C1 segment of cervical spinal cord (tissue), 14 donors: Measurements from ENCODE around the gene ADCY6.

Experiments
- DNase-seq, 14 donors: peaks; one replicate each; lab custom pipeline; 2025; lab: John Stamatoyannopoulos, UW

Gene ADCY6

DNA sequence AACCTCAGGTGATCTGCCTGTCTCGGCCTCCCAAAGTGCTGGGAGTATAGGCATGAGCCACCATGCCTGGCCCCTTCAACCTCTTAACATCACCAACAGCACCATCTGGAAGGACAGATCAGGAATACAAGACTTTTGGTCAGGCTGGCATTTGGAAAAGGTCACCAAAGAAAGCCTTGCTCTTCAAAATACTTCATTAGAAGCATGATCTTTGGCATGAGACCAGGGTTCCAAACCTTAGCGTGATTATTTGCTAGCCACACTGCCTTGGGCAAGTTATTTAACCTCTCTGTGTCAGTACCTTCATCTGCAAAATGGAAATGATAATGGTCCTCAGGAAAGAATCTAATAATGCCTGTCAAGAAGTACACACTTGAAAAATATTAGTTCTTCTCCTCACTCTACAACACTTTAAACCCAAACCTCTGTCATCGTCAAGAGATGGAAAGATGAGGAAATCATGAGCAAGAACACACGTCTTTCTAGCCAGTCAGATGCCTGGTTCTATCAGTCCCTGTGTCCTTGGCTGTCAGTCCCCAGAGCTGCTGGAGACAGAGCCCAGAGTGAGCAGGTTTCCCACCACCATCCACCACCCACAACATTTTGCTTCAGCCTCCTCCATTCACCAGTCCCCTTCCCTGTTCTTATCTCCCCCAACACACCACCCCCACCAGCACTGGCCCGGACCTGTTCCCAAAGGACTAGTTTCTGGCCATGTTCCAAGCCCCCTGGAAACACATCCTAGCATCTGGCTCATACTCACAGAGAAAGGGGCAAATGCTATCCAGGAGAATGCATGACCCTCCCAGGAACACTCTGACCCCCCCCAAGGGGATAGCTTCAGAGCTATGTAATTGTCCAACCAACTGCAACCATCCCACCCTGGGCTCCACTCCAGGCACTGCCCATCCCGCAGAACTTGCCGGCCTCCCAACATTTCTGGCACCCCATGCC, 2.0 kb downstream of the ADCY6 start:
- DNase-seq: no peak

DNA sequence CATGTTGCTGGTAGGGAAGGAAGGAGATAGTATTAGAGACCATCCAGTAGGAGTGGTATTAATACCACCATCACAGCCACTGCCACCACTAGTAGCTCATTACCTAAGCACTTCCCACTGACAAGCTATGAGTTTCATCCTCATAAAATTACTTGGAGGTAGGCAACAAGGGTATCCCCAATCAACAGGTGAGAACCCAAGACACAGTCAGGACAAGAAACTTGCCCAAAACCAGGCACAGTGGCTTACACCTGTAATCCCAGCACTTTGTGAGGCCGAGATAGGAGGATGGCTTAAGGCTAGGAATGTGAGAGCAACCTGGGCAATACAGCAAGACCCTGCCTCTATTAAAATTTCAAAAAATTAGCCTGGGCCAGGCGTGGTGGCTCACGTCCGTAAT, 5.5 kb downstream of the ADCY6 start:
- DNase-seq: no peak

GRCh38 chr12:48782457-48783395, 6.2 kb downstream of the ADCY6 start:
- no peak for DNase-seq

DNA sequence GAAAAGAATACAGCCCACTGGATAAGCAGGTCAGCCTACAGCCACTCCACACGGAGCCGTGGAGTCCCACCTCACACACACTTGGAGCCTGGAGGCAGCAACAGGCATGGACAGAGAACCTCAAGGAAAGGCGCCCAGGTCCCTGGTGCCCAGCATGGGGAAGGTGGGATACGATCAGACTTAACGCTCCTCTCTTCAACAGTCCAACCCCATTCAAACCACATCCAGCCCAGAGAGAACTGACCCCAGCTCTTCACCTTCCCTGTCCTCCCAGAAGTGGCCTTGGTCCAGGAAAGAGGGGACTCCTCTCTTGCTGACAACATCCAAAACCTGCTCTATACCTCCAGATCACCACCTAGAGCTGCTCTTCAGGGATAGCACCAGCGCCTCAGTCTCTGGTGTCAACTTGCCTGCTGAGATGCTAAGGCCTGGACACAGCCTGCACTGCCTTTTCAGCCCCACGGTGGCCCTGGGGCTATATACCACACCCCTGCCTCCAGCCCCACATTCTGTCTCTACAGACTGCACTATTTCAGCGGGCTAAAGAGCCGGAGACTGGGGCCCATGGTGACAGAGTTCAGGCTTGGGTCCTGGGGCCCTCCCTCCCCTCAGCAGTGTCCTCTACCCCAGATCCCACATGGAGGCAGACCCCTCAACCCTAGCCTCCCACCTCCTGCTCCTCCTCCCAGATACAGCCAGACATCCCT, 7.0 kb downstream of the ADCY6 start:
- no peak for DNase-seq

GRCh38 chr12:48780381-48781025, 8.4 kb downstream of the ADCY6 start:
- no peak for DNase-seq

DNA sequence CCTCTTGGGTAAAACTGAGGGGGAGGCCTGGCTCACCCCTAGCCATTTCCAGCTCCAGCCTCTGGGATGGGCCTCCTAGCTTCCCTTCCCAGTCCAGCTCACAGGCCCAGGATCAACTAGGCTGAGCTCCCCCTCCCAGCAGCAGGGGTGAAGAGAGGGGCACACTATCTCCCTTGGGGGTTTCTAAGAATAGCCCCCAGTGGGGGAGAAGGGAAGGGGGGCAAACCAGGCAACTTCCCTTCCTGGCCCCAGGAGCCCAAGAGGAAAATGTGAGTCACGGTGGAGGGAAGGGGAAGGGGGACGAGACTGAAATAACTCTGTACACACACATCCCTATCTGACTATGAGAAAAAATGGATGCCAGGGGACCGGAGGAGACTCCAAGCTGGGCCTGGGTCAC, 9.0 kb downstream of the ADCY6 start:
- no peak for DNase-seq

- no peak for DNase-seq
Measured at GRCh38 chr12:48777501-48778400, 11.1 kb downstream of the ADCY6 start.

- DNase-seq: no peak
Measured at GRCh38 chr12:48776956-48777355, 11.9 kb downstream of the ADCY6 start.

DNA sequence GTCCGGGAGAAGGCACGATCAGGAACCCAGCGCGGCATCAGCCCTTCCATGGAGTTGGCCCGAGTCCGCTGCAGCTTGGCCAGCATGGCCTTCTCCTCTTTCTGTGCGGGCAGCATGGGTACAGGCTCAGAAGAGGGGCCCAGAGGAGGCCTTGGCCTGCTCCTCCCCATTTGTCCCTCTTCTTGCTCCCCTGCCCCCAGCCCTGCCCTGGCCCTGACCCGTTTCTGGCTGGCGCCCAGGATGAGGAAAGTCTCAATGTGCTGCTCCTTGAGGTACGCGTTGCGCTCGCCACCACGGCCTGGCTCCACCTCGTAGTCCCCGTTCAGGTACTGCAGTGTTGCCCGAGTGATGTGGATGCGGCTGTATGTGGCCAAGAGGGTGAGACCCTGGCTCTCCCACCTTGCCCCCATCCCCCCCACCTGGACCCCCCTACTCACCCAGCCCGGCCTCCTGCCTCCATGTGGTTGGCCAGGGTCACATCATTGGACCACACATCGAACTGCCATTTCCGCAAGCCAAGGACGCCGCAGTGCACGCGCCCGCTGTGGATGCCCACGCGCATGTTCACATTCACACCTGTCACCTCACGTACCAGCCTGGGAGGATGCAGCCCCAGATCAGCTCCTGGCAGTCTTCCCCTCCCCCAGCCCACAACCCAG, 12.8 kb downstream of the ADCY6 start:
- DNase-seq: no peak

- DNase-seq: no peak
Measured at GRCh38 chr12:48775299-48775698, 13.6 kb downstream of the ADCY6 start.

DNA sequence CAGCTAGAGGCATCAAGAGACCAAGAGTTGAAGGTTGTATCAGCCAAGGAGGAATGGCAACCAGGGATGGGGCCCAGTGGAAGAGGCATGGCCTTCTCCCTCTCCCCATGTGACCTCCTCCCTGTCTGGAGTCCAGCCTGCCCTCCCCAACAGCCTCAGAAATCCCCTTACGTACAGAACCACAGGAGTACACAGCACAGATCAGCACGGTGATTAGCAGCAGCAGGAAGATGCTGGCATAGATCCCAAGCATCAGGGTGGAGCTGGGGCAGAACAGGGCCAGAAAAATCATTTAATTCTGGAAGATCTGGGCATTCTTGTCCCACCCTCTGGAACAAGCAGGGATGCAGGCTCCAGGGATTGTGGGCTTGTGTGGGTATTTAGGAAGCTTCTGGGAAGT, 14.4 kb downstream of the ADCY6 start:
- DNase-seq: no peak

DNA sequence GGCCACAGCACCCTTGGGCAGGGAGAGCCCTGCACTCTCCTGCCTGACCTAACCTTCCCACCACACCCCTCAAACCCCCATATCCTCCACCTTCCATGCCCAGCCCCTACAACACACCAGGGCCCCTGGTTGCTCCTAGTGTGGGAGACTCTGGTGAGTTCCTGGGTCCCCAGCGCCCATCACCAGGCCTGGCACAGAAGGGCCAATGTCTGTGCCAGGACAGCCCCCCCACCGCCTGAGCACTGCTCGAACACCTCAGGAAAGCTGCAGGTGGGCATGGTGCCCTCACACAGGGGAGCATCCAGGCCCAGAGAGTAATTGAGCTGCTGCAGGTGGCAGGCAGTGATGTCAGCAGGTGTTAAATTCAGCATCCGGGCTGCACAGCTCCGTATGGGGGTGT, 15.2 kb downstream of the ADCY6 start:
- DNase-seq: no peak

- DNase-seq: no peak
Measured at GRCh38 chr12:48771588-48772112, 17.2 kb downstream of the ADCY6 start.

- DNase-seq: no peak
Measured at GRCh38 chr12:48770756-48771155, 18.1 kb downstream of the ADCY6 start.

DNA sequence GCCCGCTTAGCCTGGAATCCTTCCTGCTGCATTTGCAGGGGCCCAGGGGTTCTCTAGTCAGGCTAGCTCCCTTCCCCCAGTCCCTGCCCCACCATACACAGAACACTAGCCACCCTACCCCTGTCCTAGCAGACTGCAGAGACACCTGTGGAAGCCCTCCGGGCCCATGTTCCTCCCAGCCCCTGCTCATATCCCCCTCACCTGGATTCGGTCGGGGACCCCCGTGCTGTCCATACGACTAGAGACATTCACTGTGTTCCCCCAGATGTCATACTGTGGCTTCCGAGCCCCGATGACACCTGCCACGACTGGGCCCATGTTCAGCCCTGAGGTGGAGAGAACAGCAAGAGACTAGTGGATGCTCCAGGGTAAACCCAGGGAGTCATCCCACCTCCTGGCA, 20.2 kb downstream of the ADCY6 start:
- DNase-seq: no peak

DNA sequence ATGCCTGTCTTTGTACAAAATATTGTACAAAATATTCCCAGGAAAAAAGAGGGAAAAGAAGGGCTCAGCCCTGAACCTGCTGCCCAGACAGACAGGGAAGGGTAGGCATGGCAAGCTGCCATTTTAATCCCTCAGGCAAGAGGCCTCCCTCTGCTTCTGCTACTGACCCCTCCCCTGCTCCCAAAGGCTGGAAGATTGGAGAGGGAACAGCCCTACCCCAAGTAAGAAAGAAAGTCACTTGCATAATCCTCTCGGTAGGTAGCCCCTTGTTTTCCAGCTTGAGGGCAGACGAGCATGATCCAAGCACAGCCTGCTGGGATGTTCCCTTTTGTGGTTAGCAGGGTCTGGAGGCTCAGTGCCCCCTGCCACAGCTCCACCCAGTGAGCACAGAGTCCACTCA, 20.7 kb downstream of the ADCY6 start:
- DNase-seq: no peak

DNA sequence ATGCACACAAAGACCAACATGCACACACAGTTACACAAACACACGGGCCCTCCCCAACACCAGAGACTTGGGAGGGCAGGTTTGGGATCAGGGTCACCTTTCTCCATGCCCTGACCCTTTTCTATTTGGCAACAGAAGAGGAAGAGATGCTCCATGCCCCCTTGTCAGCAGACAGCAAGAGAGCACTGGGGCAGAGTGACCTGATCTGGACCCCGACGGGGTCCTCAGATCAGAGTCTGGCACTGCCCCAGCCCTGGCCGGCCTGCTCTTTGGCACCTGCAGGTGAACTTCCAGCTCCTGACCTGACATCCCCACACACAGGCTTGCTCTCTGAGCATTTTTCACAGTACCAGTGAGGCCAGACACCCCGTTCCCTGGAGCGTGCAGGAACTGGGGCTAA, 21.4 kb downstream of the ADCY6 start:
- no peak for DNase-seq

DNA sequence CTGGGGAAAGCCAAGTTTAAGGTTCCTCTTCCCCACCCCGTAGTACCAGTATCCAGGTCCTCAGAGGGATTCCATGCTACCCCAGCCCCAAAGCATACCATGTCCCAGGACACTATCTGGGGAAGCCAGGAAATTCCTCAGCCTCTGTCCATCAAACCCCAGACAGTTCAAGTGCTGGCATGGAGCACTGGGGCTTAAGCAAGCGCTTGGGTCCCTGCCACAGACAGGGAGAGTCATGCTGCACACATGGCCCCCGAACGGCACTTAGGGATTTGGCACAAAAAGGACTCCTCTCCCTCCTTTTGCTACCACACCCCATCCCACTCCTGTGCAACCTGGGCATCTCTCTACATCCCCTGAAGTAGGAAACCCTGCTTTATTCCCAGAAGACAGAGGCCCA, 21.8 kb downstream of the ADCY6 start:
- no peak for DNase-seq

GRCh38 chr12:48765753-48766162, 23.1 kb downstream of the ADCY6 start:
- no peak for DNase-seq
